Renal cortex interstitium (tissue), 11 donors: Measurements from ENCODE around the gene RAB27A. TPM values are rescaled to one million over a fixed set of nuclear protein-coding genes. Genes with fewer than 3 reads are reported as not detected.
"Not testable (repeated sequence)": the region's sequence is repeated elsewhere in the genome, so short reads cannot be mapped to it uniquely, and the experiment has no call there.

ENCODE experiments used
- DNase-seq, 11 donors: peaks; one replicate each; pipeline ENCODE4 v3.0.0-alpha.2; 2013; ENCODE audit warnings: low read depth in 9 of 11, low spot score in 4 of 11; ENCODE audit errors: extremely low read depth in 1 of 11
- polyA plus RNA-seq, 3 donors: library from polyadenylated mRNA; unstranded; fragments of 120-200 nt; gene quantifications; one replicate each; pipeline ENCODE4 v1.2.1, GENCODE V29; 2013; ENCODE audit not compliant: insufficient read length in 3 of 3

RAB27A gene
- polyA plus RNA-seq, 3 donors: 18.0 to 18.7 (median 18.1) TPM

DNA sequence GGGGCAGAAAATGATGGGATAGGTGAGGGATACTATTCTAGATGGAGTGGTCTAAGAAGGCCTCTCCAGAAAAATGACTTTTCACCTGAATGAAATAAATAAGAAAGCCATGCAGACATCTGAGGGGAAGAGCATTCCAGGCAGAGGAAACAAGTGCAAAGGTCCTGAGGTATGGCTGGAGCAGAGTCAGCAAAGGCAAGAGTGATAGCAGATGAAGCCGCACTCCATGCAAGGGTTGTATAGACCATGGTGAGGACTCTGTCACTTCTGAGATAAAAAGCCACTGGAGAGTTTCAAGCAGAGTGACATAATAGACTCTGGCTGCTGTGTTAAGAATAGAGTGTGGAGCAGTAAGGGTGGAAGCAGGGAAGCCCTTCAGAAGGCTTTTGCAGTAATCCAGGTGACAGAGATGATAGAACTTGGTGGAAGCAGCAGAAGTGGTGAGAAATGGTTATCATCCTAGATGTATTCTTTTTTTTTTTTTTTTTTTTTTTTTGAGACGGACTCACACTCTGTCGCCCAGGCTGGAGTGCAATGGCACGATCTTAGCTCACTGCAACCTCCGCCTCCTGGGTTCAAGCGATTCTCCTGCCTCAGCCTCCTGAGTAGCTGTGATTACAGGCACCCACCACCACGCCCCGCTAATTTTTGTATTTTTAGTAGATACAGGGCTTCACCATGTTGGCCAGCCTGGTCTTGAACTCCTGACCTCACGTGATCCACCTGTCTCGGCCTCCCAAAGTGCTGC is 3.0 kb downstream of the RAB27A start:
- DNase-seq: not testable (repeated sequence)

DNA sequence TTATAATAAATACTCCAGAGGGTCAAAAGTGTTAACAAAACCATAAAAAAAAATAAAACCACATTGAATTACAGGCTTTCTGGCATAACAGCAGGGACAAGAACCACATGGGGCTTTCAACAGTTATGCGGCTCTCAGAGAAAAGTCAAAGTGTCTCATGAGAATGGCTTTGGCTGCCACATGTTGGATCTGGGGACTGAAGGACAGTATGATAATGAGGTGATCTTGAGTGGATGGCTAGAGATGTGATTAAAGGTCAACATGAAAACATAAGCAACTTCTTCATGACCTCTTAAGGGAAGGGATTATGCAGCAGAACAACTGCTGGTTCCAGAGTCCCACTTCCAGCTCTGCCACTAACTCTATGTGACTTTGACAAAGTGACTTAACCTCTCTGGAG is 5.2 kb downstream of the RAB27A start:
- DNase-seq: no peak

DNA sequence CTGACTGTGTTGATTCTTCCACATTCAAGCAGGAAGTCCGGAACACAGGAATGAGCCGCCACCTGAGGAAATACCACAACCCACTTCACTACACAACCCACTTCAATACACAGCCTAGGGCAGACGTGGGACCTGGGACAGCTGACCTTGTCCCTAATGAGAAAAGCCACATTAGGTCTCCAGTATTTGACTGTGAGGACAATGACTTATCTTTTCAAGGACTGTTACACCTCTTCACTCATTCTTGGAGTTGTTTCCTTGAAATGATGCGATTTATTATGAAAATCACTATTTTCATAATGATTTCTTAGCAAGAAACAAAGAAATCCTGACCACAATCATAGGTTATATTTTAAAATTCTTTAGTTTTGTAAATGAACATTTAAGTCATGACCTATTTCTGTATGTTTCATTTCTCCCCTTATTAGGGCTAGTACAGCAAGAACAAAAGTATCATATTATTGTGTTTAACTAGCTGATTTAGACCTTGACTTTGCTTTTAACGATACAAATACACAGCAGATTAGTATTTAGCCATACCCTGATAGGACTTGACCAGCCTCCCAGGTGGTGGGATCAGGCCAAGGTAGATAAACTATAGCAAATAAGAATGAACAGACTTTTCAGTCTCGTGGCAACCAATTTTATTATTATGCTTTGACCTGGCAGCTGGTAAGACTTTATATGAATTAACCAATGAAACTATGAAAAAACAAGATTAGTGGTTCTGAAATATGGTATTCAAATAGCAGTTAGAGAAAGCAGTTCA is 6.0 kb downstream of the RAB27A start:
- no peak for DNase-seq

DNA sequence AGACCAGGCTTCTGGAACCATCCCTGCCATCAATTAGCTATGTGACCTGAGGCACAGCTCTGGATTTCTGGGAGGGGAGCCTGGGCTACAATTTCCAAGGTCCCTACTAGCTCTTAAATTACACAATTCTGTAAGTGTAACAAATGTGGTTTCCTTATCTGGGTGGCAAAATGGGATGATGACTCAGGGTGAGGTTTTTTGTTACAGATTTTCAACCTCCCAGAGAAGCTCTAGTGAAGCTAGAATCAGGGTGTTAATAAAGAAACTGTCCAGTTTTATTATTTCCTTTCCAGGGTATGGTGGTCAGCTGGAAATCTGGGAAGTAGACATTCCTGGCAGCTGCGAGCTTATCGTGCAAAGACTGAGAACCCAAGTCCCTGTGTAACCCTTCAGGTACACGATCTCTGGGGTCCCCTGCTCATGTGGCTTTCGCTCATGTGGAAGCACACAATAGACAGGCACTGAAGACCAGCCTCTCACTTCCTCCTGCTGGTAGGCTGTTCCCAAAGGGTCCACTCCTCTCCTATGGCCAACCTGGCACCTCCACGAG is 7.3 kb downstream of the RAB27A start:
- no peak for DNase-seq

DNA sequence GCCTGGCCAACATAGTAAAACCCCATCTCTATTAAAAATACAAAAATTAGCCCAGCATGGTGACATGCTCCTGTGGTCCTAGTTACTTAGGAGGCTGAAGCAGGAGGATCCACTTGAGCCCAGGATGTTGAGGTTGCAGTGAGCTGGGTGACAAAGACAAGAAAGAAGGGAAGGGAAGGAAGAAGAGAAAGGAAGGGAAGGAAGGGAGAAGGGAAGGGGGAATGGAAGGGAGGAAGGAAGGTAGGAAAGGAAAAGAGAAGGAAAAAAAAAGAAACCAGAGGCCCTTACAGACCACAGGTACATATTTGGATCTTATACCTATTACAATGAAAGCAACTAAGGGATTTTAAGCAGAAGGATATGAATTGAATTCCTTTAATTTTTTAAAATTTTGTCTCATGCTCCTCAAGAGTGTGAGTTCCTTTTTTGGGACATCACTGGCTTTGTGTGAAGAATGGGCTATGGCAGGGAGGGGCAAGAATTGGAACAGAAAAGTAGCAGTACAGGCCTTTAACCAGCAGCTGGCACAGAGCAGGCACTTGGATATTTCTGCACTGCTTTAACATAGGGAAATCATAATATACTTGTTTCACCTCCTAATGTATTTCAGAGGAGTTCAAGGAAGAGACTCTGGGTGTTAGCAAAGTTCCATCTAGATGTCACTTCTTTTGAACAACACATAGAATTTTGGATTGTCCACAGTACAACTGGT is 7.9 kb downstream of the RAB27A start:
- no peak for DNase-seq

DNA sequence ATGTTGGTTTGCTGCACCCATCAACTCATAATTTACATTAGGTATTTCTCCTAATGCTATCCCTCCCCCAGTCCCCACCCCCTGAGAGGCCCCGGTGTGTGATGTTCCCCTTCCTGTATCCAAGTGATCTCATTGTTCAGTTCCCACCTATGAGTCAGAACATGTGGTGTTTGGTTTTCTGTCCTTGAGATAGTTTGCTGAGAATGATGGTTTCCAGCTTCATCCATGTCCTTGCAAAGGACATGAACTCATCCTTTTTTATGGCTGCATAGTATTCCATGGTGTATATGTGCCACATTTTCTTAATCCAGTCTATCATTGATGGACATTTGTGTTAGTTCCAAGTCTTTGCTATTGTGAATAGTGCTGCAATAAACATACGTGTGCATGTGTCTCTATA is 9.0 kb downstream of the RAB27A start:
- DNase-seq: not testable (repeated sequence)

DNA sequence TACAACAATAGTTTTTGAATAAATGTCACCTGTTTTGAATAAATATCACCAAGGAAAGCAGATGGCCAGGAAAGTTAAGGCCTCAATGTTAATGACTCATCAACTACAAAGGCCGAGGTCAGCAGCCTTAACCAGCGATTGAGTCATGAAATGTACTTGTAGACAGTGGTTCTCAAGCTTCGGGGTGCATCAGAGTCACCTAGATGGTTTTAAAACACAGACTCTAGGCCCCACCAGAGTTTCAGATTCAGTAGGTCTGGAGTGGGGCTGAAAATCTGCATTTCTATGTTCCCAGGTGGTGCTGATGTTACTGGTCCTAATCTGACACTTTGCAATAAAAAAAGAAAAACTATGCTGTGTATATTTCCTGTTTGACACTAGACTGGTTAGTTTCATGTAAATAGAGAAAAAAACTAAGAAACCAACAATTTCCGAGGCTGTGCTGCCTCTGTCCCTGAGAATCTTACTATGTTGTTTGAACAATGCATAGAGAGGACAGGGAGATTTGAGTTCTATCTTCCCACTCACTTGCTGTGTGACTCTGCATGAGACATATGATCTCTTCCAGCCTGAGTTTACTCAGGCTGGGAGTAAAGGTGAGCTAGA is 9.8 kb downstream of the RAB27A start:
- DNase-seq: no peak

DNA sequence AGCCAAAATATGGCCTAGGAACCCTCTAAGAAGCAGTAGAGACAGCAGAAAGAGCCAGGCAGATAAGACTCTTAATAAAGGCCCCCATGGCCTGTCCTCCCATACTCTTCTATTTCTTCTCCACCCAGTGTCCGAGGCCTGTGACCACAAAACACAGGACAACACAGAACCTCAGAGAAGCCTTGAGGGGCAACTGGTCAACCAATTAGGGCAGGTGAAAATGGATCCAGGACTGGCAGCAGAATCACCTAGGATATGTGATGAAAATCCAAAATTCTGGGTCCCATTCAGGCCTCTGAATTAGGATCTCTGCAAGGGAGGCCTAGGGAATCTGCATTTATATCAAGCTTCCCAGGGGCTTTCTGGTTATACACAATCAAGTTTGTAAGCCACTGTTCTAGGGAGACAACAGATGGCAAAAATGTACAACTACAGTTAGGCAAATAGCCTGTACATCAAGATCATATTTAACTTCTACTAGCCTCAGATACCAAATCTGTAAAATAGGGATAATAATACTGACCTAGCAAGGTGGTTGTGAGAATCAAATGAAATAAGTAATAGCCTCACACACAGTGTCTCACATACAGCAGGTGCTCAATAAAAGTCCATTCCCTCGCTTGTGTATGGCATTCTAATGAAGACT is 10.4 kb downstream of the RAB27A start:
- no peak for DNase-seq

DNA sequence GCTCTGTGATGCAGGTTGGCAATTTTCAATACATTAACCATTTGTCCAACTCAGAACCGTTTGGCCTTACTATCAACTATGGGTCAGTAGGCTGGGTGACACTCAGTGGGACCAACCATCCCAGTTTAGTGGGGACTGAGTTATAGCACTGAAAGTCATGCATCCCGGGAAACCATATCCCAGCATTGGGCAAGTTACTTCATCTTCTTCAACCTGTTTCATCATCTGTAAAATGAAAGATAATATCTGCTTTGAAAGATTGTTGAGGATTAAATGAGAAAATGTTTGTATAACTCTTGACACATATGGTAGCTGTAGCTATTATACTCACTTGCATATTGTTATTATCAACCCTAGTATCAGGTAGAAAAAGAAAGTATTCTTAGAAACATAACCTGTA is 11.9 kb downstream of the RAB27A start:
- DNase-seq: no peak

DNA sequence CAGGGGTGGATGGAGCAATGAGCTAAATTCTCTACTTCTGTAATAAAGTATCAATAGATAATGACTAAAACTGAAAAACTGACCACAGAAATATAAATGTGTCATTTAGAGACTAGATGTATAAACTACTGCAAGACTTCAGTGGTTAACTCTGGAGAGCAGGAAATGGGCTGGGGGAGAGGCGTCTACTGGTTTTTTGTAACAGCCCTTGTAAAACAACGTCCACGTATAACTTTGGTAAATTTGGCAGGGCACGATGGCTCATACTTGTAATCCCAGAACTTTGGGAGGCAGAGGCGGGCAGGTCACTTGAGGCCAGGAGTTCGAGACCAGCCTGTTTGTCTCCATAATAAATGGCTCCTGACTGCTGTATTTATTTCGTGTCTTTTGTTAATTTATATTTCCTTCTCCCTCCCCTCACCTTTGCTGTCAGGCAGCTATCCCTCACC is 12.5 kb downstream of the RAB27A start:
- DNase-seq: no peak

DNA sequence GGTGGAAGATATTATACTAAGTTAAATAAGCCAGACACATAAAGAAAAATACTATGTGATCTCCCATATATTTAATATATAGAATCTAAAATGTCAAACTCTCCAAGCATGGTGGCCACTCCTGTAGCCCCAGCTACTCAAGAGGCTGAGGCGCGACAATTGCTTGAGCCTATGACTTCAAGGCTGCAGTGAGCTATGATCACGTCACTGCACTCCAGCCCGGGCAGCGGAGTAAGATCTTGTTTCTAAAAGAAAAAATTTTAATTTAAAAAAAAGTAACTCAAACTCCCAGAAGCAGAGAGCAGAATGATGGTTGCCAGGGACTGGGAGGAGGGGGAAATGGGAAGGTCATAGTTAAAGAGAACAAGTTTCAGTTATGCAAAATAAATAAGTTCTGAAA is 13.3 kb downstream of the RAB27A start:
- no peak for DNase-seq

DNA sequence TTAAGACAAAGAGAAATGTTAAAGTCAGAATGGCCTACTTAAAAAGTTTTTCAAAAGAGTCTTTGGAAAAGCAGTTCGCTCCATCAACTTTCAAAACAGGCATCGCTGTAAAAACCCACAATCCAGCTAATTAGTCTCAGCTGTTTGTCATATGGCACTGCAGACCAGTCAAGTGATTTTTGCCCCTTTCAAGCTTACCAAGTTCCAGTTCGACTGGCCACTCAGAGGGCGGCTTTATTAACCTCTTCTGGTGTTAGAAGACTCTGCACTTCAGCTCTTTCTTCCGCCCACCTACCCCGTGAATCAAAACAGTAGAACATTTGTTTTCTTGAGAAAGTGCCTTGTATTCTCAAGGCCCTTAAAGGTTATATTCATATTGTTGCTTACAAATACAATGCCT is 19.3 kb downstream of the RAB27A start:
- DNase-seq: no peak

DNA sequence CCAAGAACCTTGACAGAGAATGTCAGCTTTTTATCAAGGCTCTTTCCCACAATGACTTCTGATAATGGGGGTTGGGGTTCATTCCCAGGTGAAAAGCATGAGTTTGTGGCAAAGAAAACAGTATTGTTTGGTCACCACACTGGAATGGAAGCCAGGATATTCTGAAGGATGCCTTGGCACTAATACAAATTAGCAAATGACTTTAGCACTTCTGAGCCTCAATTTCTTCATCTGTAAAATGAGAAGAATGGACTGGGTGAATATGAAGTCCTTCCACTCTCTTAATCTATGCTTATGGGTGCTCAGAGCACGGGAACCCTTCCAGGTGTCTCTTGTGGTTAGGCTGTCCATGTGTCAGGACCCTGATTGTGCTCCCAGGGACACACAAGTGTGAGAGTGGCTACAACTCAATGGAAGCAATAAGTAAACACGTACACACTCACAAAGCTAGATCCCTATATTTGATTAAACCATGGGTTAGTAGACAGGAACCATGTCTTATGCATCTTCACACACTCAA is 21.4 kb downstream of the RAB27A start:
- DNase-seq: no peak

DNA sequence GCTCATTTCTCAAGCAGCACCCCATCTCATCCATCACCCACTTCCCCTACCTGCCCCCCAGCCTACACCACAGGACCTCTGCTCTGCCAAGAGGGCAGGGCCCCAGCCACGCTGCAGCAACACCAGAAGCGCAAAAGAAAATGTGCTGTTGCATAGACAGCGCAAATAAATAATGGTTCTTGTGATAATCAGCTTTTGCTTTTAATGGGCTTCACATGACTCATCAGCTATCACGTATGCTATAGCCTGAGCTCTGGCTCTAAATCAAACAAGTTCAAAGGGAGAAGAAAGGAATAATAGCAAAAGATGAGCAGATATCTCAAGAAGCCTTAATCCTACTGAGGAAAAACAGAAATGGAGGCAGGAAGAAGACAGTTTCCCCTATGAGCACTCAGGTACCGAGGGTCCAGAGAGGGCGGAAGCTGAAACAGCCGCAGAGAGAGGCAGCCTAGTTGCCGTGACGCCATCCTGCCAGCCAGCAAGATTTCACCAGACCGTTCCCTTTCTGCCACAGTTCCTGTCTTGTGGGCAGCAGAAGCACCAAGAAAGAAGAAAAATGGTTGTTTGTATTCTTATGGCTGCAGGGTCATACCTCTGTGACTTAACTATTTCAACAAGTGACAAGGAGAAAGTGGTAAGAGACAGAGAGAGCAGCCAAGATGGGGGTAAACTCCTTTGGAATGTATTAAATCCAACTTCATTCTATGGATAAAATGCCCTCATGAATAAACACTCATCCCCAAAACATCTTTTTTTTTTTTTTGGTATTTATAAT is 22.0 kb downstream of the RAB27A start:
- DNase-seq: no peak

DNA sequence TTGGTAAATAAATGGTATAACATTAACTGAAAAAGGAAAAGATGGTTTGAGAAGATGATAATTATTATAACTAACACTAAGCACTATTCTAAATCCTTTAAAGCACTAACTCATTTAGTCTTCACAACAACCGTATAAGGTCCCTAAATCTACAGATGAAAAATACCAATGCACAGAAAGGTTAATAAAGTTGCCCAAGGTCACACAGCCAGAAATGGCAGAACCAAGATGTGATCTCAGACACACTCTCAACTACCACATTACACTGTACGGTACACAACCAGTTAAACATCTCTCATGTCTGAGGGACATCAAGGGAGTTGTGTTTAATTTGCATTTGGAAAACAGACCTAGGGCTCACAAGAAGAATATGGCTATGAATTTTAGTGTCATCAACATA is 23.1 kb downstream of the RAB27A start:
- DNase-seq: no peak

DNA sequence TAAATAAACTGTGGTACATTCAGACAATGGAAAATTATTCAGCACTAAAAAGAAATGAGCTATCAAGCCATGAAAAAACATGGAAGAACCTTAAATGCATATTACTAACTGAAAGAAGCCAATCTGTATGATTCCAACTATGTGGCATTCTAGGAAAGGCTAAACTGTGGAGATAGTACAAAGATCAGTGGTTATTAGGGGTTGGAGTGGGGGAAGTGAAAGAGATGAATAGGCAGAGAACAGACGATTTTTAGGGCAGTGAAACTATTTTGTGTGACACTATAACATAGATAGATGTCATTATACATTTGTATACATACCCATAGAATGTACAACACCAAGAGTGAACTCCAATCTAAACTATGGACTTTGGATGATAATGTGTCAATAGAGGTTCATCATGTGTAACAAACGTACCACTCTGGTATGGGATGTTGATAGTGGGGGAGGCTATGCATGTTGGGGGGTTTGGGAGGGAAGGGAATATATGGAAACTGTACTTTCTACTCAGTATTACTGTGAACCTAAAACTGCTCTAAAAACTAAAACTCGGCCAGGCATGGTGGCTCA is 29.0 kb downstream of the RAB27A start:
- no peak for DNase-seq

DNA sequence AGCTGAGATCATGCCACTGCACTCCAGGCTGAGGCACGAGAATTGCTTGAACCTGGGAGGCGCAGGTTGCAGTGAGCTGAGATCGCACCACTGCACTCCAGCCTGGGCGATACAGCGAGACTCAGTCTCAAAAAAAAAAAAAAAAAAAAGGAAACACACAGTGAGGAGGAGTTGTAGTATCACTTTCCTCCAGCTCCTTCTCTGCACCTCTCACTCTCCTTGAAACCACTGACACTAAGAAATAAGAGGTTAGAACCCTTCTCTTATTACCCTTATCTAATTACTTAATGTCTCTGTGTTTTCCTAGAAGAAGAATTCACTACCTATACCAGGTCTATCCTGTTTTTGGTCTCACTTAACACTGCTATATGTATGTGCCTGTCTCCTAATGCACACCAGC is 31.7 kb downstream of the RAB27A start:
- DNase-seq: no peak
